IPS-11a (cell line): Measurements from ENCODE around the gene CCDC24.

Experiments used
- H3K4me3 ChIP-seq: one replicate; pipeline ENCODE4 v1.5.1; 2013; ENCODE audit warnings: low read depth, low read length, control low read depth

CCDC24 gene

GRCh38 chr1:43979528-43980254 lies 11.7 kb upstream of the CCDC24 start:
- peak overlapping the region; percentile 47 for H3K4me3 ChIP-seq

- H3K4me3 ChIP-seq, result peak overlapping the region; percentile 47
Measured at GRCh38 chr1:43980255-43981134, 10.9 kb upstream of the CCDC24 start.

GRCh38 chr1:43981135-43981491 lies 10.3 kb upstream of the CCDC24 start:
- no peak overlapping the region for H3K4me3 ChIP-seq

GRCh38 chr1:43981636-43982035 lies 9.8 kb upstream of the CCDC24 start:
- H3K4me3 ChIP-seq, result no peak overlapping the region

- H3K4me3 ChIP-seq, result no peak overlapping the region
Measured at GRCh38 chr1:43982241-43982640, 9.2 kb upstream of the CCDC24 start.

GRCh38 chr1:43982808-43983207 lies 8.6 kb upstream of the CCDC24 start:
- no peak overlapping the region for H3K4me3 ChIP-seq

- H3K4me3 ChIP-seq, result no peak overlapping the region
Measured at GRCh38 chr1:43983253-43983899, 8.0 kb upstream of the CCDC24 start.

GRCh38 chr1:43984855-43985254 lies 6.5 kb upstream of the CCDC24 start:
- no peak overlapping the region for H3K4me3 ChIP-seq

- no peak overlapping the region for H3K4me3 ChIP-seq
Measured at GRCh38 chr1:43985984-43986595, 5.3 kb upstream of the CCDC24 start.

- H3K4me3 ChIP-seq, result no peak overlapping the region
Measured at GRCh38 chr1:43986712-43987111, 4.7 kb upstream of the CCDC24 start.

GRCh38 chr1:43987159-43987902 lies 4.1 kb upstream of the CCDC24 start:
- no peak overlapping the region for H3K4me3 ChIP-seq

- peak overlapping the region; percentile 58 for H3K4me3 ChIP-seq
Measured at GRCh38 chr1:43990271-43991199, 864 bp upstream of the CCDC24 start.

- H3K4me3 ChIP-seq, result peak overlapping the region; percentile 58
Measured at GRCh38 chr1:43991200-43991475, 261 bp upstream of the CCDC24 start.

GRCh38 chr1:43992232-43992995 lies 1.0 kb downstream of the CCDC24 start:
- peak overlapping the region; percentile 58 for H3K4me3 ChIP-seq

- no peak overlapping the region for H3K4me3 ChIP-seq
Measured at GRCh38 chr1:43993206-43993914, 2.0 kb downstream of the CCDC24 start.

GRCh38 chr1:43994071-43994470 lies 2.7 kb downstream of the CCDC24 start:
- H3K4me3 ChIP-seq, result no peak overlapping the region

- H3K4me3 ChIP-seq, result no peak overlapping the region
Measured at GRCh38 chr1:43994794-43995790, 3.7 kb downstream of the CCDC24 start.
